ENCODE data around the gene RFLNA. TPM values are rescaled to one million over a fixed set of nuclear protein-coding genes. Genes with fewer than 3 reads are reported as not detected.

RFLNA gene
- total RNA-seq, 2 donors from 2014 or later, result 2.0 to 6.5 TPM

- Histone ChIP-seq H3K9me3 (no peaks in the 10 kb centered on the region), H3K4me1 (ENCODE audit: control insufficient read depth in 1 of 2, low read depth in 2 of 2) (peaks cover 7 to 21% of the 10 kb centered on the region in 2 donors), H3K27ac (no peak overlapping the region), H3K36me3 (no peaks in the 10 kb centered on the region), H3K27me3 (replicated peaks; ENCODE audit: insufficient read depth) (no peaks in the 10 kb centered on the region), H3K4me3 (no peak overlapping the region)
- TF ChIP-seq CTCF (IDR thresholded peaks at IDR 0.05), result no peak
- no peak for DNase-seq (ENCODE audit: low spot score)
- ATAC-seq (ENCODE audit: insufficient number of reproducible peaks, low FRiP score, low read depth), result no peak
These were observed 16.3 kb upstream of the RFLNA start for GRCh38 chr12:124278389-124279101.

GRCh38 chr12:124279315-124279714 lies 15.6 kb upstream of the RFLNA start:
- Histone ChIP-seq H3K4me3 (no peak overlapping the region), H3K27ac (no peak overlapping the region), H3K4me1 (ENCODE audit: control insufficient read depth in 1 of 2, low read depth in 2 of 2) (peaks cover 7 to 24% of the 10 kb centered on the region in 2 donors), H3K27me3 (replicated peaks; ENCODE audit: insufficient read depth) (no peaks in the 10 kb centered on the region), H3K9me3 (peaks cover under 1% of the 10 kb centered on the region), H3K36me3 (no peaks in the 10 kb centered on the region)
- DNase-seq (ENCODE audit: low spot score) (no peak), ATAC-seq (ENCODE audit: insufficient number of reproducible peaks, low FRiP score, low read depth) (no peak)
- no peak for TF ChIP-seq CTCF (IDR thresholded peaks at IDR 0.05)

- no peak for ATAC-seq (ENCODE audit: insufficient number of reproducible peaks, low FRiP score, low read depth)
- Histone ChIP-seq H3K27ac (no peak overlapping the region), H3K36me3 (no peaks in the 10 kb centered on the region), H3K9me3 (peaks cover 7% of the 10 kb centered on the region), H3K4me1 (ENCODE audit: control insufficient read depth in 1 of 2, low read depth in 2 of 2) (peaks cover 7 to 24% of the 10 kb centered on the region in 2 donors), H3K27me3 (replicated peaks; ENCODE audit: insufficient read depth) (no peaks in the 10 kb centered on the region), H3K4me3 (no peak overlapping the region)
- no peak for TF ChIP-seq CTCF (IDR thresholded peaks at IDR 0.05)
- no peak for DNase-seq (ENCODE audit: low spot score)
These were observed 15.0 kb upstream of the RFLNA start for GRCh38 chr12:124279846-124280360.

GRCh38 chr12:124281309-124281708 lies 13.6 kb upstream of the RFLNA start:
- Histone ChIP-seq H3K4me3 (no peak overlapping the region), H3K4me1 (ENCODE audit: control insufficient read depth in 1 of 2, low read depth in 2 of 2) (peaks cover 7 to 24% of the 10 kb centered on the region in 2 donors), H3K36me3 (no peaks in the 10 kb centered on the region), H3K27me3 (replicated peaks; ENCODE audit: insufficient read depth) (no peaks in the 10 kb centered on the region), H3K27ac (no peak overlapping the region), H3K9me3 (peaks cover 9% of the 10 kb centered on the region)
- no peak for ATAC-seq (ENCODE audit: insufficient number of reproducible peaks, low FRiP score, low read depth)
- no peak for DNase-seq (ENCODE audit: low spot score)
- no peak for TF ChIP-seq CTCF (IDR thresholded peaks at IDR 0.05)

- no peaks in the 10 kb centered on the region for H3K36me3 ChIP-seq
- DNase-seq (ENCODE audit: low spot score) (no peak), ATAC-seq (ENCODE audit: insufficient number of reproducible peaks, low FRiP score, low read depth) (no peak)
- H3K4me1 ChIP-seq (ENCODE audit: control insufficient read depth in 1 of 2, low read depth in 2 of 2), result peaks cover 7 to 24% of the 10 kb centered on the region in 2 donors
- no peak overlapping the region for H3K27ac ChIP-seq
- no peak overlapping the region for H3K4me3 ChIP-seq
- H3K27me3 ChIP-seq (replicated peaks; ENCODE audit: insufficient read depth), result no peaks in the 10 kb centered on the region
- no peak for TF ChIP-seq CTCF (IDR thresholded peaks at IDR 0.05)
- H3K9me3 ChIP-seq, result peaks cover 9% of the 10 kb centered on the region
These were observed 12.6 kb upstream of the RFLNA start for GRCh38 chr12:124282287-124282686.

Measured in thoracic aorta (tissue), 2 donors.